DOHH2 (cell line): ENCODE data around the gene PDE3B.
A peak's percentile ranks its signal among the peaks of the same experiment; 100 is the strongest.

ENCODE experiments used
- H3F3A ChIP-seq: fragments of 200-600 bp; sonication (generic), shearing (Covaris generic); 2 replicates; pipeline ENCODE4 v1.6.0; 2016; ENCODE audit warnings: antibody characterized with exemption, mild to moderate bottlenecking; ENCODE audit not compliant: control insufficient read depth, insufficient read depth
- H3K27ac ChIP-seq: fragments of 200-600 bp; sonication (generic); 2 replicates; pipeline ENCODE4 v1.5.1; 2014; ENCODE audit warnings: low read depth, mild to moderate bottlenecking, low read length, moderate library complexity
- H3K27me3 ChIP-seq: fragments of 200-600 bp; sonication (generic); 2 replicates; pipeline ENCODE4 v1.6.1; 2014; ENCODE audit warnings: mild to moderate bottlenecking, low read length, mixed read lengths; ENCODE audit not compliant: control insufficient read depth
- H3K36me3 ChIP-seq: fragments of 200-600 bp; sonication (generic); 2 replicates; pipeline ENCODE4 v1.6.1; 2014; ENCODE audit warnings: mild to moderate bottlenecking, low read length, moderate library complexity, mixed read lengths; ENCODE audit not compliant: control insufficient read depth
- H3K4me1 ChIP-seq: fragments of 200-600 bp; sonication (generic); 2 replicates; pipeline ENCODE4 v1.6.1; 2014; ENCODE audit warnings: mild to moderate bottlenecking, low read length, mixed read lengths; ENCODE audit not compliant: control insufficient read depth
- H3K4me2 ChIP-seq: fragments of 200-600 bp; sonication (generic); 2 replicates; pipeline ENCODE4 v1.6.0; 2014; ENCODE audit warnings: mild to moderate bottlenecking, low read length, moderate library complexity
- H3K4me3 ChIP-seq: fragments of 200-600 bp; sonication (generic); 2 replicates; pipeline ENCODE4 v1.5.1; 2014; ENCODE audit warnings: mild to moderate bottlenecking, low read length, mixed read lengths
- H3K79me2 ChIP-seq: fragments of 200-600 bp; sonication (generic); 2 replicates; pipeline ENCODE4 v1.6.1; 2014; ENCODE audit warnings: mild to moderate bottlenecking, low read length, mixed read lengths; ENCODE audit not compliant: control insufficient read depth
- H3K9me2 ChIP-seq: fragments of 200-600 bp; sonication (generic); replicated peaks from 2 replicates; pipeline ENCODE4 v1.6.1; 2014; ENCODE audit warnings: mild to moderate bottlenecking, low read length, mixed read lengths; ENCODE audit not compliant: control insufficient read depth
- H3K9me3 ChIP-seq: fragments of 200-600 bp; sonication (generic); 2 replicates; pipeline ENCODE4 v1.6.1; 2014; ENCODE audit warnings: antibody characterized with exemption, low read length, mixed read lengths; ENCODE audit not compliant: control insufficient read depth, insufficient read depth
- H4K20me1 ChIP-seq: fragments of 200-600 bp; sonication (generic); 2 replicates; pipeline ENCODE4 v1.6.0; 2014; ENCODE audit warnings: low read depth, mild to moderate bottlenecking, antibody characterized with exemption, low read length, moderate library complexity; ENCODE audit not compliant: control insufficient read depth, insufficient read depth
- CTCF ChIP-seq: fragments of 200-600 bp; sonication (generic); IDR thresholded peaks from one replicate; pipeline ENCODE4 v1.5.1; 2014; ENCODE audit warnings: antibody characterized with exemption, mild to moderate bottlenecking, low read depth, low read length; ENCODE audit not compliant: poor library complexity, severe bottlenecking
- EZH2phosphoT487 ChIP-seq: fragments of 200-600 bp; sonication (generic); IDR thresholded peaks from 2 replicates; pipeline ENCODE4 v1.6.1; 2017; ENCODE audit warnings: borderline replicate concordance, mild to moderate bottlenecking, antibody characterized with exemption, low read length, moderate library complexity, mixed read lengths

Gene PDE3B

GRCh38 chr11:14905104-14906033 lies 261.8 kb downstream of the PDE3B start:
- Histone ChIP-seq H3K4me2 (peak overlapping the region; percentile 95), H3K9me2 (no peaks in the 10 kb centered on the region), H4K20me1 (no peaks in the 10 kb centered on the region), H3K36me3 (no peaks in the 10 kb centered on the region), H3K27me3 (no peaks in the 10 kb centered on the region), H3K27ac (peak overlapping the region; percentile 82), H3K9me3 (no peaks in the 10 kb centered on the region), H3K4me3 (peak overlapping the region; percentile 88), H3K79me2 (no peaks in the 10 kb centered on the region), H3K4me1 (peaks cover 50% of the 10 kb centered on the region), H3F3A (peaks cover 19% of the 10 kb centered on the region; the same call in 1 of the 2 replicates)
- TF ChIP-seq EZH2phosphoT487 (no peak), CTCF (peak; percentile 54)

GRCh38 chr11:14906578-14906977 lies 263.0 kb downstream of the PDE3B start:
- Histone ChIP-seq H3K79me2 (no peaks in the 10 kb centered on the region), H3K4me3 (peak overlapping the region; percentile 88), H3F3A (peaks cover 19% of the 10 kb centered on the region; the same call in 1 of the 2 replicates), H3K4me2 (peak overlapping the region; percentile 95), H3K27me3 (no peaks in the 10 kb centered on the region), H3K36me3 (no peaks in the 10 kb centered on the region), H4K20me1 (no peaks in the 10 kb centered on the region), H3K9me2 (no peaks in the 10 kb centered on the region), H3K4me1 (peaks cover 50% of the 10 kb centered on the region), H3K27ac (peak overlapping the region; percentile 82), H3K9me3 (no peaks in the 10 kb centered on the region)
- TF ChIP-seq EZH2phosphoT487 = no peak
- TF ChIP-seq CTCF = no peak

- H3K4me1 ChIP-seq = peaks cover 50% of the 10 kb centered on the region
- H3K9me3 ChIP-seq = no peaks in the 10 kb centered on the region
- H4K20me1 ChIP-seq = no peaks in the 10 kb centered on the region
- H3K36me3 ChIP-seq = no peaks in the 10 kb centered on the region
- H3K4me2 ChIP-seq = peak overlapping the region; percentile 95
- peaks cover 19% of the 10 kb centered on the region; the same call in 1 of the 2 replicates for H3F3A ChIP-seq
- H3K4me3 ChIP-seq = peak overlapping the region; percentile 88
- H3K79me2 ChIP-seq = no peaks in the 10 kb centered on the region
- H3K27ac ChIP-seq = peak overlapping the region; percentile 82
- TF ChIP-seq CTCF (no peak), EZH2phosphoT487 (no peak)
- H3K27me3 ChIP-seq = no peaks in the 10 kb centered on the region
- no peaks in the 10 kb centered on the region for H3K9me2 ChIP-seq
Observed at GRCh38 chr11:14906993-14907392, 263.4 kb downstream of the PDE3B start.
